PC-3 (cell line): ENCODE results near the gene PRPF39. TPM values are rescaled to one million over a fixed set of nuclear protein-coding genes. Genes with fewer than 3 reads are reported as not detected.
A peak's percentile ranks its signal among the peaks of the same experiment; 100 is the strongest.

ENCODE experiments used
- ATAC-seq: fragments of 200-7000 bp; cut with Tn5 transposase; 2 replicates; pipeline ENCODE4 v1.9.1; 2020; ENCODE audit warnings: mild to moderate bottlenecking, moderate library complexity
- BruUV-seq: library from RNA; stranded (reverse); fragments of 400-500 nt; replicated peaks from 2 replicates; lab custom pipeline; 2021; lab: Mats Ljungman, UMichigan
- CTCF ChIA-PET: fragments of 300-600 bp; sonication (Branson Sonifier 250); formaldehyde crosslinking; loops from one replicate; lab custom pipeline; 2022; ENCODE audit warnings: antibody characterized with exemption; lab: Charles Lee
- POLR2A ChIA-PET: fragments of 300-600 bp; sonication (Branson Sonifier 250); formaldehyde crosslinking; loops from one replicate; lab custom pipeline; 2022; ENCODE audit warnings: antibody characterized with exemption; ENCODE audit not compliant: unreplicated experiment; lab: Charles Lee
- DNase-seq: peaks from one replicate; pipeline ENCODE4 v3.0.0-alpha.2; 2015
- H2AFZ ChIP-seq: fragments of 300-600 bp; sonication (generic); 2 replicates; pipeline ENCODE4 v1.6.0; 2016; ENCODE audit warnings: antibody characterized with exemption, low read length
- H3F3A ChIP-seq: fragments of 300-600 bp; sonication (generic); one replicate; pipeline ENCODE4 v1.6.0; 2017; ENCODE audit warnings: antibody characterized with exemption, low read length, control low read depth, mild to moderate bottlenecking; ENCODE audit not compliant: unreplicated experiment
- H3K27ac ChIP-seq: fragments of 300-600 bp; sonication (generic); 2 replicates; pipeline ENCODE4 v1.5.1; 2016; ENCODE audit warnings: mild to moderate bottlenecking, low read length
- H3K27me3 ChIP-seq: fragments of 300-600 bp; sonication (generic); 2 replicates; pipeline ENCODE4 v1.6.1; 2016; ENCODE audit warnings: low read length, mixed read lengths
- H3K36me3 ChIP-seq: fragments of 300-600 bp; sonication (generic); 2 replicates; pipeline ENCODE4 v1.6.1; 2016; ENCODE audit warnings: low read depth, mixed run types, low read length, mixed read lengths
- H3K4me1 ChIP-seq: fragments of 300-600 bp; sonication (generic); 2 replicates; pipeline ENCODE4 v1.5.1; 2016; ENCODE audit warnings: low read length; ENCODE audit not compliant: insufficient read depth
- H3K4me2 ChIP-seq: fragments of 300-600 bp; sonication (generic); 2 replicates; pipeline ENCODE4 v1.6.0; 2016; ENCODE audit warnings: low read length
- H3K4me3 ChIP-seq: fragments of 300-600 bp; sonication (generic); 2 replicates; pipeline ENCODE4 v1.5.1; 2016; ENCODE audit warnings: mild to moderate bottlenecking, low read length, mixed read lengths
- H3K79me2 ChIP-seq: fragments of 300-600 bp; sonication (generic); 2 replicates; pipeline ENCODE4 v1.6.1; 2017; ENCODE audit warnings: low read length, mixed read lengths
- H3K9ac ChIP-seq: fragments of 300-600 bp; sonication (generic); 2 replicates; pipeline ENCODE4 v1.6.0; 2016; ENCODE audit warnings: mild to moderate bottlenecking, low read length
- H3K9me2 ChIP-seq: fragments of 300-600 bp; sonication (generic); replicated peaks from 2 replicates; pipeline ENCODE4 v1.6.1; 2016; ENCODE audit warnings: mixed run types, low read length, mixed read lengths
- H3K9me3 ChIP-seq: fragments of 300-600 bp; sonication (generic); 2 replicates; pipeline ENCODE4 v1.6.1; 2016; ENCODE audit warnings: low read length, mixed read lengths
- H4K20me1 ChIP-seq: fragments of 300-600 bp; sonication (generic); 2 replicates; pipeline ENCODE4 v1.6.1; 2016; ENCODE audit warnings: low read length, mixed read lengths
- CTCF ChIP-seq: fragments of 300-600 bp; sonication (generic); conservative IDR thresholded peaks from 2 replicates; pipeline ENCODE4 v1.5.1; 2017; ENCODE audit warnings: antibody characterized with exemption, low read depth, mild to moderate bottlenecking, low read length
- EZH2 ChIP-seq: fragments of 300-600 bp; sonication (generic); IDR thresholded peaks from one replicate; pipeline ENCODE4 v1.6.1; 2017; ENCODE audit warnings: antibody characterized with exemption, mild to moderate bottlenecking, low read length; ENCODE audit not compliant: unreplicated experiment
- EZH2phosphoT487 ChIP-seq: fragments of 300-600 bp; sonication (generic); IDR thresholded peaks from 2 replicates; pipeline ENCODE4 v1.6.1; 2018; ENCODE audit warnings: mild to moderate bottlenecking, antibody characterized with exemption, low read length, borderline replicate concordance
- intact Hi-C: fragments of 100-400 bp; cut with micrococcal nuclease; formaldehyde crosslinking; loops from 2 replicates; pipeline ENCODE4 v1.9.0; 2023
- total RNA-seq: library from RNA; depleted of rRNA; stranded (reverse); fragments of >200 nt; gene quantifications from 2 replicates; pipeline ENCODE4 v1.2.3, GENCODE V29; 2014

PRPF39 gene
- total RNA-seq, 1 experiment from 2014 or later, result 19.2 TPM

GRCh38 chr14:45112896-45113781 lies 29.2 kb downstream of the PRPF39 start:
- TSS peak; percentile 35 for BruUV-seq

GRCh38 chr14:45114327-45114726 lies 30.4 kb downstream of the PRPF39 start:
- no peaks in the 10 kb centered on the region for H3K9me2 ChIP-seq
- CTCF ChIA-PET, result no interaction called here
- peaks cover 8% of the 10 kb centered on the region; the same call in 1 of the 2 replicates for H4K20me1 ChIP-seq
- ATAC-seq (no peak), DNase-seq (no peak)
- no peaks in the 10 kb centered on the region for H3K27me3 ChIP-seq
- TF ChIP-seq CTCF, result no peak
- TF ChIP-seq EZH2phosphoT487, result no peak
- TF ChIP-seq EZH2, result no peak
- no peaks in the 10 kb centered on the region for H3K79me2 ChIP-seq
- H3K4me1 ChIP-seq, result peaks cover 24% of the 10 kb centered on the region
- H3K27ac ChIP-seq, result peak overlapping the region; percentile 49; the same call in 1 of the 2 replicates
- no TSS peak for BruUV-seq
- peaks cover 57% of the 10 kb centered on the region for H3K36me3 ChIP-seq
- H3F3A ChIP-seq, result no peaks in the 10 kb centered on the region
- no peaks in the 10 kb centered on the region for H3K9me3 ChIP-seq
- intact Hi-C loops, result loop anchor here (2.0 kb wide), 1 partner anchor 20 kb away; the partner anchor contains the start of genes FANCM and FKBP3
- H3K4me2 ChIP-seq, result no peak overlapping the region
- H3K9ac ChIP-seq, result no peak overlapping the region
- H3K4me3 ChIP-seq, result no peak overlapping the region
- H2AFZ ChIP-seq, result no peak overlapping the region
- POLR2A ChIA-PET, result no interaction called here

More at GRCh38 chr14:45112896-45113781, 29.2 kb downstream of the PRPF39 start:
- CTCF ChIA-PET, result no interaction called here
- Histone ChIP-seq H3K9ac (no peak overlapping the region), H3K4me3 (peak overlapping the region; percentile 6; the same call in 1 of the 2 replicates), H3K4me2 (peak overlapping the region; percentile 65), H3F3A (no peaks in the 10 kb centered on the region), H3K36me3 (peaks cover 57% of the 10 kb centered on the region), H3K79me2 (no peaks in the 10 kb centered on the region), H3K27ac (peak overlapping the region; percentile 49), H4K20me1 (peaks cover 8% of the 10 kb centered on the region; the same call in 1 of the 2 replicates), H3K9me3 (no peaks in the 10 kb centered on the region), H3K27me3 (no peaks in the 10 kb centered on the region), H3K4me1 (peaks cover 24% of the 10 kb centered on the region), H2AFZ (no peak overlapping the region), H3K9me2 (no peaks in the 10 kb centered on the region)
- peak; percentile 95 for ATAC-seq
- DNase-seq, result peak; percentile 88
- POLR2A ChIA-PET, result interaction anchor here (0.5 to 1.1 kb wide), 4 partner anchors 25 to 116 kb away, joined by 3 to 13 read pairs (median 4); no protein-coding TSS in a partner anchor
- no peak for TF ChIP-seq EZH2phosphoT487
- TF ChIP-seq CTCF, result no peak
- no peak for TF ChIP-seq EZH2
- intact Hi-C loops, result loop anchor here (1.0 kb wide), 4 partner anchors 17 to 200 kb away; partner anchors contain the start of gene TOGARAM1
